HPDE6-E6E7 (cell line): Measurements from ENCODE around the gene EXOC1.

Experiments
- DNase-seq: peaks from one replicate; pipeline ENCODE4 v3.0.0; 2011; ENCODE audit warnings: missing footprints; ENCODE audit errors: extremely low spot score

The EXOC1 gene

DNA sequence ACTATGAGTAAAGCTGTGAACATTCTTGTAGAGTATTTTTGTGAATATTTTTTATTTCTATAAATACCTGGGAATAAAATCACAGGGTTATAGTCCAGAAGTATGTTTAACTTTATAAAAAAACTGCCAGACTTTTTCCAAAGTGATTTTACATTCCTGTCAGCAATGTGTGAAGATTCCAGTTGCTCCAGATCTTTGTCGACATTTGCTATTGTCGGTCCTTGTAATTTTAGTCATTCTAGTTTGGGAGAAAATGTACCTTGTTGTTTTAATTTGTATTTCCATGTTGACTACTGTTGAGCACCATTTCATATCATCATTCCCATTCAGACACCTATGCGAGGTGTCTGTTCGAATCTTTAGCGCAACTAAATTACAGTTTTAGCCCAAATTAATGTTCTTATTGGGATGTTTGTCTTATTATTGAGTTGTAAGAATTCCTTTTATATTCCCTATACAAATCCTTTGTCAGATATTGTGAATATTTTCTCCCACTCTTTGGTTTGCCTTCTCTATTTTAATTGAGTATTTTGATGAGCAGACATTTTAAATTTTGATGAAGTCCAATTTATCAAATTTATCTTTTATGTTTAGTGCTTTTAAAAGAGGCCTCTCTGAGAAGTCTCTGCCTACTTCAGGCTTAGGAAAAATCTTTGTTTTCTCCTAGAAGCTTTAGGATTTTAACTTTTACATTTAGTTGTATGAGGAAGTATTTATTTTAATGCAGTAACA lies 97.9 kb downstream of the EXOC1 start:
- no peak for DNase-seq
